ENCODE measurements around the gene CALM1.

The CALM1 gene

GRCh38 chr14:90407230-90407629, 10.4 kb downstream of the CALM1 start:
- no peak for DNase-seq

DNA sequence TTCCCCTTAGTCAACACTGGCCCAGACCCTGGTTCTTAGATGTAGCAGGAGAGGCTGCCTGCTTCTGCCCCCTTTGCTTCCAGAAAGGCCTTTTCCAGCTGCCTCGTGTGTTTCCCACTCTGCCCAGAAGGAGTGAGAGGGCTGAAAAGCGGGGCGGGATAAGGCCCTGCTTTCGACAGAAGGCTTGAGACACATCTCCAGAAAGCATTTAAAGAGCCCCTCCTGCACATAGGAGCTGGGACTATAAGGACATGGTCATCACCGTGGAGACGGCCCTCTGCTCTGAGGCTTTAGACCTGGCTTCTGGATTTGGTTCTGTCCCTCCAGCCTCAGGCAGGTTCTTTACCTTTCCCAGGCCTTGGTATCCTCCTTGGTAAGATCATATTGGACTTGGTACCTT, 11.9 kb downstream of the CALM1 start:
- no peak for DNase-seq

DNA sequence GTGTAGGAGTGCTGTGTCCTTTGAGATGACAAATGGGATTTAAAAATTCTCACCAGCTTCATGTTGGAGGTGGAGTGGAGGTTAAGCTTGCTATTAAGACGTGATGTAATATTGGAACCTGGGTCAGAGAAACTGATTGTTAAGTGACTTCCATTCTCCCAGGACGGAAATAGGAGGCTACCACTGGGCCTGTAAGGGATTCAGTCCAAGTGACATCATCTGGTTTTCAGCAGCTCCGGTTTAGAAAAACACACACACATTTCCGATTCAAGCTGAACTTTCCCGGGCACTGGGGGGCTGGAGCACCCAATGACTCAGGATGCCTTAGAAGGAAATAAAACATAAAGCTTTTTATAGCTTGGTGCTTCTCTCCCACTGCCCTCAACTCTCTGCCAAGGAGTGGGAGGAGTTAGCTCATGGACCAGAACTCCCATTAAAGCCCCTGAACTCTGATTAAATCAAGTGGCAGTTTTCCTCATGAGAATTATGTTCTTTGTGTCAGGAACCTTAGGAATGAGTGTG, 12.4 kb downstream of the CALM1 start:
- peak in 21 of 51 donors; percentile 15 to 65 (median 35) for DNase-seq

DNA sequence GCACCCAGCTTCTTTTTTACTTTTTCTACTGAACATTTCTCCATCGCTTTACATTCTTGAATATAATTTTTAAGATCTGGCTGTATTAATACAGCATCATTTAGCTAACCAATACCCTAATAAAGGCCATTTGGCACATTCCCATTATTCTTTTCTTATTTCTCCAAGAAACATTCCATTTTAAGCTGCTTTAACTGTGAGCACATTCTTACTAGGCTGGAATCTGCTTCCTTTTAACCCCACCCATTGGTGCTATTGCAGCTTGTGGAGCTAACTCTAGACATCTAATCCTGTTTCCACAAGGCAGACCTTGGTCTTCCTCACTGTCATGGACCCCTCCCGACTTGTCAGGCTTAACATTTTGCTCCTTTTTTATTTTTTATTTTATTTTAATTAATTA, 15.2 kb downstream of the CALM1 start:
- DNase-seq: no peak

DNA sequence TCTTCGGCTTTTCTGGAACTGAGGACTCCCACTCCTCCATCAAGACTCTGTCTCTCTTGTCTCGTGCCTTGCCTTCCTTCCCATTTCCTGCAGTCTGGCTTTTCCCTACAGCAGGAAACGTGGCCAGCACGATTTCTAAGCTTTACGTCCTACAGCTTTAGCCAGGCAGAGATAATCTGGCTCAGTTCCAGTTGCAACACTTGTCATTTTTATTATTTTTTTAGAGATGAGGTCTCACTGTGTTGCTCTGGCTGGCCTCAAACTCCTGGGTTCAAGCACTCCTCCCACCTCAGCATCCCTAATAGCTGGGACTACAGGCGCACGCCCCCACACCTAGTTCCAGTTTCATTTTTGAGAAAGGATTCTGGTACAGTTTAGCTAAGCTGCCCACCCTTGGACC, 19.9 kb downstream of the CALM1 start:
- no peak for DNase-seq

DNA sequence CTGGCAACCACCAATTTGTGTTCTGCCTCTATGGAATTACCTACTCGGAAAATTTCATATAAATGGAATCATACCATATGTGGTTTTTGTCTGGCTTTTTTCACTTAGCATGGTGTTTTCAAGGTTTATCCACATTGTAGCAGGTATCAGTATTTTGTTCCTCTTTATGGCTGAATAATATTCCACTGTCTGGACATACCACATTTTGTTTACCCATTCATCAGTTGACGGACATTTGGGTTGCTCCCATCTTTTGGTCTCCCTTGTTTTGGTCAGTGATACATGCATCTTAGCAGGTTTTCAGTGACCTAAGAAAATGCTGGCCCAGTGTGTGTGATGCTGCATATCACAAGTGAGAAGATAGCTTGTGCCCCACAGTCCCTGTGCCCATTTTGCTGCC, 21.2 kb downstream of the CALM1 start:
- no peak for DNase-seq

GRCh38 chr14:90419200-90419599, 22.4 kb downstream of the CALM1 start:
- peak in 21 of 51 donors; percentile 6 to 70 (median 27) for DNase-seq

DNA sequence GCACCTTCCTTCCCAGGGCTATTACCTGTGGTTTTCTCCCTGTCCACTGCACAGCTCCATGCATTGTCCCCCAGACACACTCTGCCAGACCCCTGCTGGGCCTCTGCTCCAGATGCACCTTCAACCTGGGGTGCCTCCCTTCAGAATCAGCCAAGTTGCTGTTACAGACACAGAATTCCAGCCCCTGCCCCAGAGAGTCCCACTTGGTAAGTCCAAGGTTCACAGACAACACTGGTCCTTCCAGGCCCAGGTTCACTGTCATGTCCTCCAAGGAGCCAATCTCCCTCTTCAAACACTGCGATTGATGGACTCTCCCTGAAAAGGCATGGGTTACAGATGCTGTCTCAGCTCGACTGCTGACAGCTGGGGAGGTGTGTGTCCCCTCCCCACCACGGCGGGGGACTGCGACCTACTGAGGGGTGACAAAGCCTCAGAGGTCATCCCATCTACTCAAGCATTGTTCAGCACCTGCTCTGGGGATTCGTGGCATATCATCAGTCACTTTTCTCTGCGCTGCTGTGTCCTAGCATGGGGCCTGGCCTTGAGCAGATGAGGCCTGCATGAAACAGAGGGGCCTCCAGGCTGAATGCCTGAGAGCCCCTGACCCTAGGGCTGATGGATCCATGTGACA, 24.3 kb downstream of the CALM1 start:
- no peak for DNase-seq

DNA sequence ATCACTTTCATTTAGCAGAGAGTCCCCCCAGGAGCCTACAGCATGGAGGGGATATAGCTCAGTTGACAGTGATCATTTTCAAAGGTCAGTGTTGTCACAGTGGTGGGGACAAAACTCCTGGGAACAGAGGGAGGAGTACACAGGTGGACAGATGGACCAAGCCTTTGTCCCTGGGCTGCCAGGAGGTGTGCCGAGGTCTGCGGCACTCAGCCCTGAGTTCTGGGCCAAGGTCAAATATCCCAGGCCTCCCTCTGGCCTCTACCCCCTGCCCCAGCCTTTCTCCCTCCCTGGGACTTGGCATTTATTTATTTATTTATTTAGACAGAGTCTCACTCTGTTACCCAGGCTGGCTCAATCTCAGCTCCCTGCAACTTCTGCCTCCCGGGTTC, 24.8 kb downstream of the CALM1 start:
- DNase-seq: no peak

GRCh38 chr14:90423166-90423565, 26.3 kb downstream of the CALM1 start:
- no peak for DNase-seq

- no peak for DNase-seq
These were observed 27.2 kb downstream of the CALM1 start for GRCh38 chr14:90424075-90424474.

DNA sequence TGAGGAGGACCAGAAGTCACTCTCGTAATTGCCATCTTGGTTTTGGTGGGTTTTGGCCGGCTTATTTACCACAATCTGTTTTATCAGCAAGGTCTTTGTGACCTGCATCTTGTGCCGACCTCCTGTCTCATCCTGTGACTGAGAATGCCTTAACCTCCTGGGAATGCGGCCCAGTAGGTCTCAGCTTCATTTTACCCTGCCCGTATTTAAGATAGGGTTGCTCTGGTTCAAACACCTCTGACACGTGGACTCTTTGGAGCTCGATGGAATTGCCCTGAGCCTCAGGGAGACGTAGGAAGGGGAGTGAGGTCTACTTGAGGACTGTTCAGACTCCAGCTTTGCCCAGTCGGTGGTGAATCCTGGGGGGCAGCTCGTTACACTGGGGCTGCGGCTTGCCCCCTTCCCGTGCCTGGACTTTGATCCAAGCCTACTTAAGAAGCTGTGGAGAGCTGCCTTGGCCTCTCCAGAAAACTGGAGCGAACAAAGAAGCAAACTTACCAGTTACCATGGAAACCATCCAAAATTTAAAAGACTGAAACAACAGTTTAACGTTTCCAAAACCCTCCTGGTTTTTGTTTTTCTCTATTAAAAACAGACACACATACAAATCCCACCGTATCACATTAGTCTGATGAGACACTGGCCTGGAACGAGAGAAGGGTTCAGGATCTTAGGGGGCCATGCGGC, 28.0 kb downstream of the CALM1 start:
- DNase-seq: no peak

DNA sequence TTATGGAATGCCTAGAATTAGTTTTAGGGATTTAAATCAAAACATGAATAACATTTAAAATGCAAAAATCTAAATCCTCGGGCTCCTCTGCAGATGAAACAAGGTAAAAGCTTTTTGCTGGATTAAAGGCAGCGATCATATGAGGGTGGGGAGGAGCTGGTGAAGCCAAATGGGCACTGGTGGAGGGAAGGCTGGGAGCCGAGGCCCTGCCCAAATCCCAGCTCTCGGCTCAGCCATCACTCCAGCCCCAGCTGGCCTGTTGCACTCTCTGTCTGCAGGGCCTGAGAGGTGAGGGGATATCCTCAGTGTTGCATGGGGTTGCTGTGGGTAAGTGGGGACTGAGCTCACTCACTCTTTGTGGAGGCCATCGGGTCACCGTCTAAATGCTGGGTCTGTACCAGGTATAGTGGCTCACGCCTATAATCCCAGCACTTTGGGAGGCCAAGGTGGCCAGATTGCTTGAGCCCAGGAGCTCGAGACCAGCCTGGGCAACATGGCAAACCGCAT, 28.6 kb downstream of the CALM1 start:
- no peak for DNase-seq

- no peak for DNase-seq
These were observed 29.3 kb downstream of the CALM1 start for GRCh38 chr14:90426031-90426540.

DNA sequence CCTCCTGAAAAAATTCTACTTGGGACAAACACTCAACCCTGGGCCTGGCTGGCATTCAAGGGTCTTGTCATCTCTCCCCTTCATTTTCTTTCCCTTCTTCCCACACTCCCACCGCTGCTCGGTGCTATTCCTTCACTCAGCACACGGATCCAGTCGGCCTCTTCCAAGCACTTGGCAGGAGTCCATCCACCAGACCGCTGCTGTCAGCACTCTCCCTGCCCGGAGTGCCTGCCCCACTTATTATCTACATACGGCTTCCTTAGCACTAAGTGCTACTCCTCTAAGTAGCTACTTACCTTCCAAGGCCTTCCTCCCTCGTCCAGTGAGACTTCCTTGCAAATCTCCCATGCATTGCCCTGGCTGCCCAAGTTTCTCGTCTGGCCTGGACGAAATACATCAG, 29.8 kb downstream of the CALM1 start:
- no peak for DNase-seq

DNA sequence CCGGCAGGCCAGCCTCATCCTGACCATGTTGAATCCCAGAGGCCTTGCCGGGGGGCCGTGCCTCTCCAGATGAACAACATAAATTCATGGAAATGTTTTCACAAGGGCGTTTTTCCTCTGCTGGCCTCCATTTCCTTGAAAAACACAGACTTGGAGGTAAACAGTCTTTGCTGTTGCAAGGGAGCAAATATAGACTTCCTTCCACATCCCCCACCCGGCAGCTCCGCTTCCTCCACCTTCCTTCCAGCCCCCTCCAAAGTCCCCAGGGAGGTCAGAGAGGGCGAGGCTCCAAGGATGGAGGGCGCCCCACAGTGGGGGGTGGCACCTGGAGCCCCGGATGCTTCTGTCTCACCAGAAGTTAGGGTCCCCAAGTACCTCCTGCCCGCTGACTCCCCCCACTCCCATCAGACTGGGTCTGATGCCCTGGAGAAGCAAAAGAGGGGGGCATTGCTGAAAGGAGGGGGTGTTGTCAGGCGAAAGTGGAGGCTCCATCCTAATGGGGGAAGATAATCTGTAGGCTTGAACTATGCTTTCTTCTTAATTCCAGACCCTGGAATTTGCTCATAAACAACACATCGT, 31.1 kb downstream of the CALM1 start:
- DNase-seq: no peak

GRCh38 chr14:90428676-90429075, 31.8 kb downstream of the CALM1 start:
- no peak for DNase-seq

- no peak for DNase-seq
These were observed 32.4 kb downstream of the CALM1 start for GRCh38 chr14:90429236-90429635.

DNA sequence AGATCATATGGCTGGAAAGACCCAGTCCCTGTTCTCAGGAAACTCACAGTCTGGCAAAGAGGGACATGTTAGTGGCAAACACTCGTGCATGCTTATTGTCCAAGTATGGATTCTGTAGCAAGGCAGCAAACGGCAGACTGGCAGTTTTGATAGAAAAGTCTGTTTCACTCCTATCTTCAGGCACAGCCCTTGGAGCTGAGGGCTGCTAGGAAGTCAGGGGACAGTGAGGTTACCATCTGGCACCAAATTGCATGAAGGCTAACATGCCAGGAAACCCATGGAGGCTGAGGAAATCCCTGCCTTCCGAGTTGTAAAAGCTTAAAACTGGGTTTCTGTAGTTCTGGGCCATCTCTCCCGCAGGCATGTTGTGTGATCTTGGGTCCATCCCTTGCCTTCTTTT, 32.9 kb downstream of the CALM1 start:
- DNase-seq: no peak

DNA sequence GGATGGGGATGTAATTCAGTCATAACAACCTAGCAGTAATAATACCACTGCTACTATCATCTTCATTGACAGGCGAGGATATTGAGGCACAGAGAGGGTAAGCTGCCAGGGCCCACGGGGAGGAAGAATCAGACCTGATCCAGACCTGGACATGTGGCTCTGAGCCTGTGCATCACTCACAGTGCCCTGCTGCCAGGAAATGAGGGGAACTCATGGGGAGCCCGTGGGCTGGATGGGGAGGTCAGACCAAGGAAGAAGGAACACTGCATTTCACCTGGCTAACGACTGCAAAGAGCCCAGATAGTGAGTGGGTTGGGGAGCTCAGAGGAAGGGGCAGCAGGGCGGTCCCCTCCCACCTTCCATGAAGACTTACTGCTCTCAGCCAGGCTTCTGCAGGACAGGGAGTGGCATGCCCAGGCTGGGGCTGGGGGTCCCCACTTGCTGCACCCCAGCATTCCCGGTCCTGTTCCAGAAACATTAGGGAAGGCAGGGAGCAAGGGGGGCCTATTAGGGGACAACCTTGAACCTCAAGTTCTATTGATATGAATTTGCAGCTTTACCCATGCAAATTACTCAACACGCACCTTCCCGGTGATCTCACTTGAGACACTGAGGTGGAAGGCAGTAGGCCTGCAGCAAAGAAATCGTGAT, 37.7 kb downstream of the CALM1 start:
- DNase-seq: no peak

GRCh38 chr14:90438841-90439240, 42.0 kb downstream of the CALM1 start:
- DNase-seq: no peak

GRCh38 chr14:90440021-90440451, 43.2 kb downstream of the CALM1 start:
- peak in 6 of 51 donors; percentile 13 to 32 (median 17) for DNase-seq
